ENCODE data around the gene CHST8. TPM values are rescaled to one million over a fixed set of nuclear protein-coding genes. Genes with fewer than 3 reads are reported as not detected.

The CHST8 gene
- total RNA-seq, 1 donor from 2014 or later = 3.0 TPM

DNA sequence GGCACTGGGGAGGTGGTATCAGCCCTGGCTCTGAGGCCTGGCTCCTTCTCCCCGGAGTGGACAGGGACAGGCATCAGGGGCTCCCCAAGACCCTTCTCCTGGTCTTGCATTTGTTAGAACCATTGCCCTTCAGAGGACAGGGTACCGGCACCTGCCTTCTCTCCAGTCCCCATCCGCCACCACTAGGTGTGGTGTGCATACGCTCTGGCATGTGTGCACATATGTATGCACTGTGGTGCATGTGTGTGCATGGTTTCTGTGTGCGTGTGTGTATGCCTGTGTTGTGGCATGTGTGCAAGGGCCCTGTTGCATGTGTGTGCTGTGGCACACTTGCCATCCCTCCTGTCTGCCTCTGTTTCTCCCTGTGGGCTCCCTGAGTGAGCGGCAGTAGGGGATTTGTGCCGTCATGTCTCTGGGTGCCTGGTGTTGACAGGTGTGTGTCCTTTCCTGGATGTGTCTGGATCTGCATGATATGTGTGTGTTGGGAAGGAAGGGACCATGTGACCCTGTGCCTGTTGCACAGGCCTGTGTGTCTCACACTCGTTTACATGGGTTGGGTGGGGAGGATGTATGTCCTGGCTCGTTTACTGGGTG lies 184.2 kb downstream of the CHST8 start:
- no peak for DNase-seq (ENCODE audit: low spot score, unreplicated experiment)
- Mint-ChIP-seq H3K4me1 (ENCODE audit: low read depth) (no peaks in the 10 kb centered on the region), H3K36me3 (ENCODE audit: insufficient read depth) (peaks cover 16% of the 10 kb centered on the region), H3K27me3 (no peaks in the 10 kb centered on the region), H3K9me3 (ENCODE audit: low read depth) (no peaks in the 10 kb centered on the region), H3K4me3 (ENCODE audit: low read depth) (no peak overlapping the region), H3K27ac (no peak overlapping the region)
- TF ChIP-seq, protein P1, sequence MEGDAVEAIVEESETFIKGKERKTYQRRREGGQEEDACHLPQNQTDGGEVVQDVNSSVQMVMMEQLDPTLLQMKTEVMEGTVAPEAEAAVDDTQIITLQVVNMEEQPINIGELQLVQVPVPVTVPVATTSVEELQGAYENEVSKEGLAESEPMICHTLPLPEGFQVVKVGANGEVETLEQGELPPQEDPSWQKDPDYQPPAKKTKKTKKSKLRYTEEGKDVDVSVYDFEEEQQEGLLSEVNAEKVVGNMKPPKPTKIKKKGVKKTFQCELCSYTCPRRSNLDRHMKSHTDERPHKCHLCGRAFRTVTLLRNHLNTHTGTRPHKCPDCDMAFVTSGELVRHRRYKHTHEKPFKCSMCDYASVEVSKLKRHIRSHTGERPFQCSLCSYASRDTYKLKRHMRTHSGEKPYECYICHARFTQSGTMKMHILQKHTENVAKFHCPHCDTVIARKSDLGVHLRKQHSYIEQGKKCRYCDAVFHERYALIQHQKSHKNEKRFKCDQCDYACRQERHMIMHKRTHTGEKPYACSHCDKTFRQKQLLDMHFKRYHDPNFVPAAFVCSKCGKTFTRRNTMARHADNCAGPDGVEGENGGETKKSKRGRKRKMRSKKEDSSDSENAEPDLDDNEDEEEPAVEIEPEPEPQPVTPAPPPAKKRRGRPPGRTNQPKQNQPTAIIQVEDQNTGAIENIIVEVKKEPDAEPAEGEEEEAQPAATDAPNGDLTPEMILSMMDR (IDR thresholded peaks at IDR 0.05; ENCODE audit: unreplicated experiment) = no peak

DNA sequence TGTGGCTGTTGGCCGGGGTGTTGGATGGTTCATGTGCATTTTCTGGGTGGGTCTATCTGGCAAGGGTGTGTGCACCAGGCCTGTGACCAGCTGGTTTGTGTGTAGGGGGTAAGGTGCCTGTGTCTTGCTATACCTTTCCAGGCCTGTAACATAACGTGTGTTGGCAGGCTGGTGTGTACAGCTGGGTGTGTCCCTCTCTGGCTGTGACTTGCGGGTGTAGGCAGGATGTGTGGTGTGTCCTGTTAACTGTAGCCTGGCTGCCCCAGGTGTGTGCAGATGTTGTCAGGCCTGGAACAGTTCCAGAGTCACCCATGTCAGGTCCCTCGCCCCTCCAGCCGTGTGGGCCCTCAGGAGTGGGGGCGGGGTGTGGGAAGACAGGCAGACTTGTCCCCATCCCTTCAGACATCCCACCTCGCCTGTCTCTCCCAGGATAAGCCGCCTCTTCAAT lies 184.7 kb downstream of the CHST8 start:
- H3K4me1 Mint-ChIP-seq (ENCODE audit: low read depth) = no peaks in the 10 kb centered on the region
- TF ChIP-seq, protein P1 (IDR thresholded peaks at IDR 0.05; ENCODE audit: unreplicated experiment) = no peak
- no peak overlapping the region for H3K27ac Mint-ChIP-seq
- H3K36me3 Mint-ChIP-seq (ENCODE audit: insufficient read depth) = peaks cover 16% of the 10 kb centered on the region
- H3K4me3 Mint-ChIP-seq (ENCODE audit: low read depth) = no peak overlapping the region
- no peak for DNase-seq (ENCODE audit: low spot score, unreplicated experiment)
- no peaks in the 10 kb centered on the region for H3K9me3 Mint-ChIP-seq (ENCODE audit: low read depth)
- H3K27me3 Mint-ChIP-seq = no peaks in the 10 kb centered on the region

DNA sequence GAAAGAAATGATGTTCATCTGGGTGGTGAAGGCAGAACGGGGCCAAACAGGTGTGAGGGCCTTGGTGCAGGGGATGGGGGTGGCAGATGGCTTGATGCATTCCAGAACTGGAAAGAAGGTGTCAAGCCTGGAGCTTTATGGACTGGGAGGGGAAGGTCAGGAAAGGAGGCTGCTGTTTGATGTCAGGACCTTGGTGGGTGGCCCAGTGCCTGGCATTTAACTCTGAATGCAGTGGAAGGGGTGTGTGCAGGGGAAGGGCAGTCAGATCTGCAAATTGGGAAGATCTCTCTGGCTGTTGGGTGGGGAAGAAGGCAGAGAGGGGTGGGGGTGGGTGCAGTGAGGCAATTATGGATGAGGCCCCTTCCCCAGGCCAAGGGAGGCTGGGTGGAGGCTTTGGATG lies 186.6 kb downstream of the CHST8 start:
- Mint-ChIP-seq H3K27me3 (no peaks in the 10 kb centered on the region), H3K36me3 (ENCODE audit: insufficient read depth) (peaks cover 17% of the 10 kb centered on the region), H3K4me1 (ENCODE audit: low read depth) (no peaks in the 10 kb centered on the region), H3K4me3 (ENCODE audit: low read depth) (no peak overlapping the region), H3K27ac (peak overlapping the region; percentile 22), H3K9me3 (ENCODE audit: low read depth) (no peaks in the 10 kb centered on the region)
- TF ChIP-seq, protein P1 (IDR thresholded peaks at IDR 0.05; ENCODE audit: unreplicated experiment) = no peak
- no peak for DNase-seq (ENCODE audit: low spot score, unreplicated experiment)

DNA sequence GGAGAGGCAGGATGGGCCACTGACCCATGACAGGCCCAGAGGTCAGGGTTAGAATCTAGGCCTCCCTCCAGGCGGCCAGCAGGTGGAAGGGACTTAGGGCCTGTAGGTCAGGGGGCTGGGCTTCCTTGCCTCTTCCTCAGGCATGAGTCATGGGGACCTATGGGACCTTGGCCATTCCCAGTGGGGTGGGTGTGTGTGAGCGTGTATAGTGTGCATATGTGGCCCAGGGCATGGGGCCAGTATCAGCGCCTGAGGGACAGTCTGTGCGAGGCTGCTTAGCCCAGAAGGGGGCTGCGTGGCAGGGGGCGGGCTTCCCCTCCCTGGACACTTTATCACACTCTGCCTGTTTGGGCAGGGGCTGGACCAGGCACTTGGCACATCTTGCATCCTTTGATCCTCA lies 188.2 kb downstream of the CHST8 start:
- H3K36me3 Mint-ChIP-seq (ENCODE audit: insufficient read depth) = peaks cover 16% of the 10 kb centered on the region
- no peaks in the 10 kb centered on the region for H3K9me3 Mint-ChIP-seq (ENCODE audit: low read depth)
- no peak overlapping the region for H3K27ac Mint-ChIP-seq
- no peak for DNase-seq (ENCODE audit: low spot score, unreplicated experiment)
- no peaks in the 10 kb centered on the region for H3K27me3 Mint-ChIP-seq
- H3K4me3 Mint-ChIP-seq (ENCODE audit: low read depth) = no peak overlapping the region
- TF ChIP-seq, protein P1 (IDR thresholded peaks at IDR 0.05; ENCODE audit: unreplicated experiment) = no peak
- H3K4me1 Mint-ChIP-seq (ENCODE audit: low read depth) = no peaks in the 10 kb centered on the region

DNA sequence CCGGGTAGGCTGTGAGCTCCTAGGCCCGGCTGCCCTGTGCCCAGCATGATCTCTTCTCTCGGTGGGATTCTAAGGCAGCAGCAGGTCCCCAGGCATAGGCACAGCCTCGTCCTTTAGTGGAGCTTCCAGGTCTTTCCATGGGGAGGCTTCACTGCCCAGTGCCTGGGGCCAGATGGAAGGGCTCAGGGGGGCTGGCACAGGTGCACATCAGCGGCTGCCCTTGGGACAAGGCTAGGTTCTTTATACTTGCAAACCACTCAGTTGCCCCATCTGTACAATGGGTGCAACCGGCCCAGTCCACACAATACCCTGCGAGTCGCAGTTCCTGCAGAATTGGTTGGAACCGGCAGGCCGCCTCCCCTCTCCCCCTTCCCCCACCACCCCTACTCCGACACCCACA lies 189.1 kb downstream of the CHST8 start:
- no peaks in the 10 kb centered on the region for H3K9me3 Mint-ChIP-seq (ENCODE audit: low read depth)
- peaks cover 16% of the 10 kb centered on the region for H3K36me3 Mint-ChIP-seq (ENCODE audit: insufficient read depth)
- TF ChIP-seq, protein P1 (IDR thresholded peaks at IDR 0.05; ENCODE audit: unreplicated experiment) = no peak
- H3K27me3 Mint-ChIP-seq = no peaks in the 10 kb centered on the region
- H3K27ac Mint-ChIP-seq = no peak overlapping the region
- no peak for DNase-seq (ENCODE audit: low spot score, unreplicated experiment)
- no peak overlapping the region for H3K4me3 Mint-ChIP-seq (ENCODE audit: low read depth)
- H3K4me1 Mint-ChIP-seq (ENCODE audit: low read depth) = no peaks in the 10 kb centered on the region
